HCT116 (cell line): ENCODE results near the gene IRAK2. TPM values are rescaled to one million over a fixed set of nuclear protein-coding genes. Genes with fewer than 3 reads are reported as not detected.

Experiments used
- ATAC-seq: fragments of 200-7000 bp; cut with Tn5 transposase; 2 replicates; pipeline ENCODE4 v1.9.1; 2020; ENCODE audit warnings: mild to moderate bottlenecking, moderate library complexity
- BruUV-seq: library from RNA; stranded (reverse); fragments of 400-500 nt; replicated peaks from 2 replicates; lab custom pipeline; 2021; lab: Mats Ljungman, UMichigan
- CTCF ChIA-PET: fragments of 300-600 bp; sonication (Branson Sonifier 250); formaldehyde crosslinking; loops from one replicate; lab custom pipeline; 2021; ENCODE audit warnings: antibody characterized with exemption; lab: Charles Lee
- POLR2A ChIA-PET: fragments of 300-600, 350-600 bp; sonication (Branson Sonifier 250); formaldehyde crosslinking; loops from one replicate; lab custom pipeline; 2021; ENCODE audit warnings: antibody characterized with exemption; lab: Charles Lee
- RAD21 ChIA-PET, 2 experiments: fragments of 300-600 bp; sonication (Branson Sonifier 250); formaldehyde crosslinking; loops; one replicate each; lab custom pipeline; 2023; ENCODE audit warnings: low total read pairs in 2 of 2; ENCODE audit not compliant: uncharacterized antibody in 2 of 2, unreplicated experiment in 2 of 2, low non-redundant PET in 1 of 2; lab: Charles Lee
- DNase-seq: peaks from one replicate; pipeline ENCODE4 v3.0.0-alpha.2; 2010; ENCODE audit warnings: low read depth, low spot score
- H2AFZ ChIP-seq: fragments of 200-600 bp; shearing (Covaris generic), sonication (generic); 2 replicates; pipeline ENCODE4 v1.6.1; 2017; ENCODE audit warnings: low read depth, mixed run types, mixed read lengths, antibody characterized with exemption, low read length; ENCODE audit not compliant: poor library complexity, severe bottlenecking
- H3K27ac ChIP-seq: 2 replicates; pipeline ENCODE4 v1.5.1; 2012; ENCODE audit warnings: low read depth, low read length
- H3K27me3 ChIP-seq: fragments of 200-600 bp; sonication (generic); 2 replicates; pipeline ENCODE4 v1.6.1; 2016; ENCODE audit warnings: mixed run types, low read length, mixed read lengths; ENCODE audit not compliant: insufficient read depth
- H3K36me3 ChIP-seq, 2 experiments: fragments of 200-500 bp in 1 of 2; fragments of 200-600 bp in 1 of 2; sonication (Bioruptor generic) in 1 of 2; sonication (generic) in 1 of 2; 2 replicates each; pipeline versions ENCODE4 v1.5.1 to v1.6.1; 2014 to 2016; ENCODE audit warnings: low read length in 2 of 2, inconsistent platforms in 1 of 2, mixed read lengths in 1 of 2, mixed run types in 1 of 2; ENCODE audit not compliant: insufficient read depth in 2 of 2, control insufficient read depth in 1 of 2
- H3K4me1 ChIP-seq, 2 experiments: fragments of 200-600 bp in 1 of 2; sonication (generic) in 1 of 2; 2 replicates each; pipeline versions ENCODE4 v1.5.1 to v1.6.1; 2012 to 2017; ENCODE audit warnings: low read length in 2 of 2, inconsistent platforms in 1 of 2, mild to moderate bottlenecking in 1 of 2, mixed read lengths in 1 of 2, mixed run types in 1 of 2, moderate library complexity in 1 of 2; ENCODE audit not compliant: insufficient read depth in 2 of 2, control insufficient read depth in 1 of 2
- H3K4me2 ChIP-seq: fragments of 200-600 bp; sonication (generic); 2 replicates; pipeline ENCODE4 v1.6.1; 2017; ENCODE audit warnings: mixed run types, low read length, mixed read lengths
- H3K4me3 ChIP-seq, 2 experiments: fragments of 200-600 bp in 1 of 2; sonication (generic) in 1 of 2; replicated peaks in 1 of 2; 2 replicates each; pipeline ENCODE4 v1.5.1; 2011 to 2016; ENCODE audit warnings: low read length in 2 of 2, control low read depth in 1 of 2, low read depth in 1 of 2, mild to moderate bottlenecking in 1 of 2, mixed read lengths in 1 of 2, mixed run types in 1 of 2
- H3K79me2 ChIP-seq: fragments of 200-600 bp; sonication (generic); 2 replicates; pipeline ENCODE4 v1.6.1; 2017; ENCODE audit warnings: mild to moderate bottlenecking, mixed run types, low read length, moderate library complexity, mixed read lengths; ENCODE audit not compliant: insufficient read depth
- H3K9ac ChIP-seq: fragments of 200-600 bp; sonication (generic); 2 replicates; pipeline ENCODE4 v1.6.1; 2016; ENCODE audit warnings: low read length, mixed read lengths
- H3K9me2 ChIP-seq: fragments of 200-600 bp; sonication (generic), shearing (Covaris generic); 2 replicates; pipeline ENCODE4 v1.6.1; 2017; ENCODE audit warnings: mixed run types, mild to moderate bottlenecking, moderate library complexity; ENCODE audit not compliant: insufficient read depth
- H3K9me3 ChIP-seq, 2 experiments: fragments of 200-500 bp in 1 of 2; fragments of 200-600 bp in 1 of 2; sonication (Bioruptor generic) in 1 of 2; sonication (generic) in 1 of 2; 2 replicates each; pipeline ENCODE4 v1.6.1; 2014 to 2017; ENCODE audit warnings: low read length in 2 of 2, mixed read lengths in 2 of 2, inconsistent platforms in 1 of 2, low read depth in 1 of 2, mild to moderate bottlenecking in 1 of 2, mixed run types in 1 of 2, moderate library complexity in 1 of 2; ENCODE audit not compliant: control insufficient read depth in 1 of 2, insufficient read depth in 1 of 2
- H4K20me1 ChIP-seq: fragments of 200-600 bp; sonication (generic), shearing (Covaris generic); 2 replicates; pipeline ENCODE4 v1.6.1; 2017; ENCODE audit warnings: mixed run types, mild to moderate bottlenecking, moderate library complexity; ENCODE audit not compliant: insufficient read depth
- CBX3 ChIP-seq: IDR thresholded peaks from 2 replicates; pipeline ENCODE4 v1.6.1; 2012; ENCODE audit warnings: low read depth
- CEBPB ChIP-seq: IDR thresholded peaks from 2 replicates; pipeline ENCODE4 v1.6.1; 2012; ENCODE audit warnings: low read depth
- EGR1 ChIP-seq: IDR thresholded peaks from 2 replicates; pipeline ENCODE4 v1.6.1; 2012; ENCODE audit warnings: low read depth
- ELF1 ChIP-seq: IDR thresholded peaks from 2 replicates; pipeline ENCODE4 v1.6.1; 2012; ENCODE audit warnings: low read depth, borderline replicate concordance
- EZH2 ChIP-seq: fragments of 200-600 bp; sonication (generic); IDR thresholded peaks from 2 replicates; pipeline ENCODE4 v1.6.1; 2017; ENCODE audit warnings: antibody characterized with exemption, mixed run types
- JUND ChIP-seq: IDR thresholded peaks from 2 replicates; pipeline ENCODE4 v1.6.1; 2012
- POLR2AphosphoS5 ChIP-seq: IDR thresholded peaks from 2 replicates; pipeline ENCODE4 v1.6.1; 2011; ENCODE audit warnings: mild to moderate bottlenecking, low read depth, low read length, moderate library complexity
- RAD21 ChIP-seq: IDR thresholded peaks from 2 replicates; pipeline ENCODE4 v1.6.1; 2012; ENCODE audit warnings: low read depth, mild to moderate bottlenecking
- REST ChIP-seq: IDR thresholded peaks from 2 replicates; pipeline ENCODE4 v1.6.1; 2012; ENCODE audit warnings: low read depth
- SIN3A ChIP-seq: IDR thresholded peaks from 2 replicates; pipeline ENCODE4 v1.6.1; 2012; ENCODE audit warnings: low read depth
- SP1 ChIP-seq: IDR thresholded peaks from 2 replicates; pipeline ENCODE4 v1.6.1; 2012; ENCODE audit warnings: low read depth
- SRF ChIP-seq: IDR thresholded peaks from 2 replicates; pipeline ENCODE4 v1.6.1; 2012; ENCODE audit warnings: low read depth
- TCF7L2 ChIP-seq: IDR thresholded peaks from 2 replicates; pipeline ENCODE4 v1.7.0; 2011; ENCODE audit warnings: borderline replicate concordance, inconsistent platforms; ENCODE audit not compliant: insufficient read depth, insufficient read length; ENCODE audit errors: extremely low read depth
- YY1 ChIP-seq: IDR thresholded peaks from 2 replicates; pipeline ENCODE4 v1.6.1; 2011; ENCODE audit warnings: low read length, low read depth, moderate library complexity, mild to moderate bottlenecking; ENCODE audit not compliant: insufficient replicate concordance; ENCODE audit errors: extremely low read depth
- ZNF274 ChIP-seq: fragments of 200-500 bp; sonication (Bioruptor generic); IDR thresholded peaks from 2 replicates; pipeline ENCODE4 v1.6.1; 2014; ENCODE audit warnings: mild to moderate bottlenecking, low read depth, low read length, inconsistent platforms
- intact Hi-C: fragments of 100-400 bp; cut with micrococcal nuclease; formaldehyde crosslinking; loops from 2 replicates; pipeline ENCODE4 v1.10.0; 2022
- total RNA-seq: library from RNA; stranded (reverse); gene quantifications from one replicate; pipeline ENCODE4 v1.2.1, GENCODE V29; 2021; ENCODE audit not compliant: unreplicated experiment
- TF ChIP-seq, protein P1 (sequence below): IDR thresholded peaks from 2 replicates; pipeline ENCODE4 v1.6.1; 2011; ENCODE audit warnings: mild to moderate bottlenecking, low read length, moderate library complexity; ENCODE audit not compliant: insufficient replicate concordance; ENCODE audit errors: extremely low read depth

The IRAK2 gene
- total RNA-seq, 1 experiment from 2014 or later = 3.6 TPM

- no peaks in the 10 kb centered on the region for H3K36me3 ChIP-seq
Measured at GRCh38 chr3:10232137-10232536, 67.4 kb downstream of the IRAK2 start.

More at GRCh38 chr3:10232137-10232536, 67.4 kb downstream of the IRAK2 start:
- no peaks in the 10 kb centered on the region for H3K27me3 ChIP-seq
- BruUV-seq = no TSS peak
- DNase-seq = no peak
- no peaks in the 10 kb centered on the region for H4K20me1 ChIP-seq
- intact Hi-C loops = no loop called here
- no peak overlapping the region for H3K9ac ChIP-seq
- ChIA-PET RAD21 (no interaction called here), CTCF (no interaction called here), POLR2A (no interaction called here)
- H3K9me2 ChIP-seq = no peaks in the 10 kb centered on the region
- H3K4me1 ChIP-seq = no peaks in the 10 kb centered on the region
- no peak overlapping the region for H3K4me2 ChIP-seq
- H3K4me3 ChIP-seq = no peak overlapping the region
- no peak overlapping the region for H2AFZ ChIP-seq
- H3K9me3 ChIP-seq = no peaks in the 10 kb centered on the region
- no peaks in the 10 kb centered on the region for H3K79me2 ChIP-seq
- H3K27ac ChIP-seq = no peak overlapping the region
- TF ChIP-seq TCF7L2 = no peak
- TF ChIP-seq ELF1 = no peak
- TF ChIP-seq POLR2AphosphoS5 = no peak
- TF ChIP-seq JUND = no peak
- TF ChIP-seq RAD21 = no peak
- no peak for TF ChIP-seq YY1
- no peak for TF ChIP-seq ZNF274
- TF ChIP-seq SRF = no peak
- TF ChIP-seq, protein P1, sequence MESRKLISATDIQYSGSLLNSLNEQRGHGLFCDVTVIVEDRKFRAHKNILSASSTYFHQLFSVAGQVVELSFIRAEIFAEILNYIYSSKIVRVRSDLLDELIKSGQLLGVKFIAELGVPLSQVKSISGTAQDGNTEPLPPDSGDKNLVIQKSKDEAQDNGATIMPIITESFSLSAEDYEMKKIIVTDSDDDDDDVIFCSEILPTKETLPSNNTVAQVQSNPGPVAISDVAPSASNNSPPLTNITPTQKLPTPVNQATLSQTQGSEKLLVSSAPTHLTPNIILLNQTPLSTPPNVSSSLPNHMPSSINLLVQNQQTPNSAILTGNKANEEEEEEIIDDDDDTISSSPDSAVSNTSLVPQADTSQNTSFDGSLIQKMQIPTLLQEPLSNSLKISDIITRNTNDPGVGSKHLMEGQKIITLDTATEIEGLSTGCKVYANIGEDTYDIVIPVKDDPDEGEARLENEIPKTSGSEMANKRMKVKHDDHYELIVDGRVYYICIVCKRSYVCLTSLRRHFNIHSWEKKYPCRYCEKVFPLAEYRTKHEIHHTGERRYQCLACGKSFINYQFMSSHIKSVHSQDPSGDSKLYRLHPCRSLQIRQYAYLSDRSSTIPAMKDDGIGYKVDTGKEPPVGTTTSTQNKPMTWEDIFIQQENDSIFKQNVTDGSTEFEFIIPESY = no peak
- TF ChIP-seq EZH2 = no peak
- no peak for TF ChIP-seq REST
- no peak for TF ChIP-seq CBX3
- no peak for TF ChIP-seq CEBPB
- no peak for TF ChIP-seq EGR1
- TF ChIP-seq SP1 = no peak
- no peak for TF ChIP-seq SIN3A
- no peak for ATAC-seq
